ENCODE data around the gene PRKCH. TPM values are rescaled to one million over a fixed set of nuclear protein-coding genes. Genes with fewer than 3 reads are reported as not detected.

PRKCH gene
- total and polyA plus RNA-seq, 2 experiments from 2014 or later, result 2.4 to 3.5 TPM

DNA sequence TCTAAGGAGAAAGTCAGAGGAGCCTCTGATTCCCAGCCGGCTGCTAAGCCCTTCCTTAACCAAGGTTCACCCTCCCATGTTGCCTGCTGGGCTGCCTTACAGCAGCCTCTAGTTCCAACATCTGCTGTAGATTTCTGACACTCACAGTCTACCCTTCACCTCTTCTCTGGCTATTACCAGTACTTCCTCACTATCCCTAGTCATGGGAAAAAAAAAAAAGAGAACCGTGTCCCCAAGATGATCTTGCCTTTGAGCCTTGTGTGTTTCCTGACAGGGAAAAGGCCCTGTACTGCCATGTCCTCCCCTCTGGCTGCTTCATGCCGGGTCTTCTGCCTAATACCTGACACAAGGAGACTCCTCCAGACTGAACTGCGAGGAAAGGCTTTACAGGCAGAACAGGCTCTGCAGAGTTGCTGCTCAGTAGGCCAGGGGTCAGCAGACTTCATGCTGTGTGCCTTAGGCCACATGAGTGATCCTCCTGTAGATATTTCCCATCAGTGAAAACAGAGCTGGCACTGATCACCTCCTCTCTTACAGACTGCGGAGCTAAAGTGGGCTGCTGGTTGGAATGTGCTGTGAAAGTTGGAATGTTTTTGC lies 46.8 kb downstream of the PRKCH start:
- Histone ChIP-seq H3K27me3 (replicated peaks; ENCODE audit: insufficient read depth) (peaks cover 5% of the 10 kb centered on the region), H3K36me3 (ENCODE audit: low read depth) (no peaks in the 10 kb centered on the region), H3K4me2 (ENCODE audit: unreplicated experiment) (no peak overlapping the region), H2AFZ (no peak overlapping the region), H3K4me1 (ENCODE audit: insufficient read depth) (no peaks in the 10 kb centered on the region), H3K4me3 (no peak overlapping the region), H3F3A (ENCODE audit: insufficient read depth) (no peaks in the 10 kb centered on the region), H3K9me3 (ENCODE audit: low read depth) (no peaks in the 10 kb centered on the region), H4K20me1 (ENCODE audit: insufficient read depth) (no peaks in the 10 kb centered on the region), H3K27ac (no peak overlapping the region), H3K9me2 (ENCODE audit: insufficient read depth) (no peaks in the 10 kb centered on the region), H3K9ac (no peak overlapping the region), H3K79me2 (ENCODE audit: insufficient read depth) (no peaks in the 10 kb centered on the region)
- TF ChIP-seq EZH2phosphoT487 (IDR thresholded peaks at IDR 0.05; ENCODE audit: insufficient read depth, low read depth), result no peak
- 48 to 51% methylated on average over 5 of the region's 5 CpGs for WGBS, 2 experiments (ENCODE audit: low coverage in 1 of 2, low lambda C conversion rate in 2 of 2, missing lambda C conversion rate in 2 of 2)
- in situ Hi-C loops (cut with MboI), result no loop called here
- no peak for DNase-seq

DNA sequence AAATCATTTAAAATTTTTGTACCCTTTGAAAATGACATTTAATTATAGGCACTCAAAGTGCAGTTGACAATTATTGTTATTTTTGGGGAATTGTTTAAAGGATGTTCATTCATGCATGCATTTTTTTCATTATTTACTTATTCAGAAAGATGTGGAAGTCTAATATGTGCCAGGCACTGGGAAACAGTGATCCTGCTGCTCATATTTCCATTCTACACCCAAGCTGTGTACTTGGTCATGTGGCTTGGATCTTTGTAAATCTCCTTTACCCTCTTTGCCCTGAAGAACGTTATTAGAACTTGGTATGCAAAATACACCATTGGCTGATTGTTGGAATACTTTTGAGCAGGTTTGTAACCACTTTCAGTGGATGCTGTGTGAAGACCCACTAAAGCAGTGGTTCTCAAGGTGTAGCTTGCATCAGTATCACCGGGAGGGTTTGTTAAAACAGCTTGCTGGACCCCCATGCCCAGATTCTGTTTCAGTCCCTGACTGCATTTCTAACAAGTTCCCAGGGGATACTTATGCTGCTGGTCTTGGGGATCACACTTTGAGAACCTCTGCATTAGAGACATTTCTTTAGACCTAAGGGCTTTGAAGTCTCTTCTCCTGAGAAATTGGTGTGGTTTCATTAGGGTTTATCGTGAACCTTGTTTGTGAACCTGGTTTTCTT lies 47.5 kb downstream of the PRKCH start:
- H4K20me1 ChIP-seq (ENCODE audit: insufficient read depth), result no peaks in the 10 kb centered on the region
- in situ Hi-C loops (cut with MboI), result no loop called here
- no peaks in the 10 kb centered on the region for H3K9me2 ChIP-seq (ENCODE audit: insufficient read depth)
- H3K36me3 ChIP-seq (ENCODE audit: low read depth), result no peaks in the 10 kb centered on the region
- H3K4me1 ChIP-seq (ENCODE audit: insufficient read depth), result no peaks in the 10 kb centered on the region
- no peaks in the 10 kb centered on the region for H3F3A ChIP-seq (ENCODE audit: insufficient read depth)
- no peak for DNase-seq
- TF ChIP-seq EZH2 (IDR thresholded peaks at IDR 0.05; ENCODE audit: insufficient read depth, poor library complexity, severe bottlenecking), result no peak
- no peak for TF ChIP-seq EZH2phosphoT487 (IDR thresholded peaks at IDR 0.05; ENCODE audit: insufficient read depth, low read depth)
- H3K27ac ChIP-seq, result no peak overlapping the region
- H3K27me3 ChIP-seq (replicated peaks; ENCODE audit: insufficient read depth), result peaks cover 5% of the 10 kb centered on the region
- H3K9ac ChIP-seq, result no peak overlapping the region
- H3K79me2 ChIP-seq (ENCODE audit: insufficient read depth), result no peaks in the 10 kb centered on the region
- no peak overlapping the region for H2AFZ ChIP-seq
- WGBS, 2 experiments (ENCODE audit: low coverage in 1 of 2, low lambda C conversion rate in 2 of 2, missing lambda C conversion rate in 2 of 2), result 39 to 47% methylated on average over 3 of the region's 3 CpGs
- H3K9me3 ChIP-seq (ENCODE audit: low read depth), result no peaks in the 10 kb centered on the region
- H3K4me3 ChIP-seq, result no peak overlapping the region
- H3K4me2 ChIP-seq (ENCODE audit: unreplicated experiment), result no peak overlapping the region

DNA sequence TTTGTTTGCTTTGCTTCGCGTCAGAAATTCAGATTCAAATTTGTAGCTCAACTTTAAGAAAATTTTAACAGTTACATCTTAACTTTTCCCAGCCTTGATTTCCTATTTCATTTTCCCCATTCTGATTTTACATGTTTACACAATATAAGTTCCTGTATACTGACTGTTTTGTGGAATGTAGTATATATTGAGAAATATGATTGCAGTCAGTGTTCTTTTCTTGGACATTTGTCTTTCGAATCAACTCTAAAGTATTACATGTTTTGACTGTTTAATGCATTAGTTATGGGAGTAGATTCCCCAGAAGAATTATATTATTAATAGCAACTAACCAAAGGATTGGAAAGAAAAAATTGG lies 48.1 kb downstream of the PRKCH start:
- Histone ChIP-seq H3K79me2 (ENCODE audit: insufficient read depth) (no peaks in the 10 kb centered on the region), H3K9me2 (ENCODE audit: insufficient read depth) (no peaks in the 10 kb centered on the region)

DNA sequence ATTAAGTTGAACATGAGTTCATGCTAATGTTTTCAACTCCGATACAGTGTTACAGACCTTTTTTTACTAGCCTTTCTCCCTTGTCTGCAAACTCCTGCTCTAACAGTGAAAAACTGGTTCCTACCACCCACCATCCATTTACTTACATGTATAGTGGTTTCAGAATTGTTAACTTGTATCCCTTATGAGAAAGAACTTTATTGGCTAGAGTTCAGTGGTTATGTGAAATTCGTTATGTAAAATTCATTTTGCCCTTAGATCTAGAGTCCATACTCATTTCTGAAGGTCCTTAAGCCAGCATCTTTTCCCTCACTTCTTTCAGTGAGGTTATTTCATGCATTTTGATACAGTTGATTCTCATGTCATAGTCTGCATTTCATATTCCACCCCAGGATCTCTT lies 51.0 kb downstream of the PRKCH start:
- DNase-seq, result no peak
- Histone ChIP-seq H3K9me2 (ENCODE audit: insufficient read depth) (no peaks in the 10 kb centered on the region), H3K4me2 (ENCODE audit: unreplicated experiment) (no peak overlapping the region), H3K4me1 (ENCODE audit: insufficient read depth) (no peaks in the 10 kb centered on the region), H4K20me1 (ENCODE audit: insufficient read depth) (no peaks in the 10 kb centered on the region), H3K79me2 (ENCODE audit: insufficient read depth) (no peaks in the 10 kb centered on the region), H3K9ac (no peak overlapping the region), H3K27ac (no peak overlapping the region), H2AFZ (no peak overlapping the region), H3F3A (ENCODE audit: insufficient read depth) (no peaks in the 10 kb centered on the region), H3K9me3 (ENCODE audit: low read depth) (no peaks in the 10 kb centered on the region), H3K36me3 (ENCODE audit: low read depth) (no peaks in the 10 kb centered on the region), H3K27me3 (replicated peaks; ENCODE audit: insufficient read depth) (no peaks in the 10 kb centered on the region), H3K4me3 (no peak overlapping the region)
- WGBS, 2 experiments (ENCODE audit: low coverage in 1 of 2, low lambda C conversion rate in 2 of 2, missing lambda C conversion rate in 2 of 2), result 64 to 68% methylated on average over 2 of the region's 2 CpGs
- TF ChIP-seq EZH2 (IDR thresholded peaks at IDR 0.05; ENCODE audit: insufficient read depth, poor library complexity, severe bottlenecking), result no peak
- TF ChIP-seq EZH2phosphoT487 (IDR thresholded peaks at IDR 0.05; ENCODE audit: insufficient read depth, low read depth), result no peak
- in situ Hi-C loops (cut with MboI), result no loop called here

More for the DNA sequence above, 48.1 kb downstream of the PRKCH start:
- WGBS, 2 experiments (ENCODE audit: low coverage in 1 of 2, low lambda C conversion rate in 2 of 2, missing lambda C conversion rate in 2 of 2), result 85 to 86% methylated on average over 3 of the region's 3 CpGs
- Histone ChIP-seq H3K9ac (no peak overlapping the region), H3K27me3 (replicated peaks; ENCODE audit: insufficient read depth) (peaks cover 5% of the 10 kb centered on the region), H3K4me2 (ENCODE audit: unreplicated experiment) (no peak overlapping the region), H3K9me3 (ENCODE audit: low read depth) (no peaks in the 10 kb centered on the region), H3K36me3 (ENCODE audit: low read depth) (no peaks in the 10 kb centered on the region), H3K27ac (no peak overlapping the region), H4K20me1 (ENCODE audit: insufficient read depth) (no peaks in the 10 kb centered on the region), H3K4me1 (ENCODE audit: insufficient read depth) (no peaks in the 10 kb centered on the region), H3K4me3 (no peak overlapping the region), H2AFZ (no peak overlapping the region), H3F3A (ENCODE audit: insufficient read depth) (no peaks in the 10 kb centered on the region)
- TF ChIP-seq EZH2phosphoT487 (IDR thresholded peaks at IDR 0.05; ENCODE audit: insufficient read depth, low read depth) (no peak), EZH2 (IDR thresholded peaks at IDR 0.05; ENCODE audit: insufficient read depth, poor library complexity, severe bottlenecking) (no peak)
- in situ Hi-C loops (cut with MboI), result no loop called here
- DNase-seq, result no peak

Measured in GM23248 (cell line).